Parathyroid adenoma (tissue), 2 donors: ENCODE measurements around the gene NIN.

Source experiments
- H2AFZ ChIP-seq: fragments of 300-600 bp; sonication (generic); one replicate; pipeline ENCODE4 v1.7.0; 2017; ENCODE audit warnings: antibody characterized with exemption, mild to moderate bottlenecking
- H3K27ac ChIP-seq: fragments of 300-600 bp; sonication (generic); one replicate; pipeline ENCODE4 v1.7.0; 2017
- H3K27me3 ChIP-seq: fragments of 300-600 bp; sonication (generic); one replicate; pipeline ENCODE4 v1.7.0; 2017; ENCODE audit warnings: low read length; ENCODE audit not compliant: control insufficient read depth, insufficient read depth
- H3K36me3 ChIP-seq: fragments of 300-600 bp; sonication (generic); one replicate; pipeline ENCODE4 v1.7.0; 2017; ENCODE audit warnings: low read length; ENCODE audit not compliant: control insufficient read depth, insufficient read depth
- H3K4me1 ChIP-seq: fragments of 300-600 bp; sonication (generic); one replicate; pipeline ENCODE4 v1.7.0; 2017; ENCODE audit warnings: control low read depth
- H3K4me2 ChIP-seq: fragments of 300-600 bp; sonication (generic); one replicate; pipeline ENCODE4 v1.7.0; 2017; ENCODE audit warnings: low read length
- H3K4me3 ChIP-seq: fragments of 300-600 bp; sonication (generic); one replicate; pipeline ENCODE4 v1.7.0; 2017; ENCODE audit warnings: low read depth, low read length
- H3K79me2 ChIP-seq: fragments of 300-600 bp; sonication (generic); one replicate; pipeline ENCODE4 v1.7.0; 2017; ENCODE audit warnings: control low read depth
- H3K9ac ChIP-seq: fragments of 300-600 bp; sonication (generic); one replicate; pipeline ENCODE4 v1.7.0; 2017; ENCODE audit warnings: mild to moderate bottlenecking
- H3K9me3 ChIP-seq: fragments of 300-600 bp; sonication (generic); one replicate; pipeline ENCODE4 v1.7.0; 2017; ENCODE audit warnings: low read length; ENCODE audit not compliant: control insufficient read depth
- CTCF ChIP-seq: fragments of 300-600 bp; sonication (generic); IDR thresholded peaks from one replicate; pipeline ENCODE4 v1.7.0; 2017; ENCODE audit warnings: antibody characterized with exemption, mild to moderate bottlenecking
- donor health status: primary hyperparathyroidism.

The NIN gene

DNA sequence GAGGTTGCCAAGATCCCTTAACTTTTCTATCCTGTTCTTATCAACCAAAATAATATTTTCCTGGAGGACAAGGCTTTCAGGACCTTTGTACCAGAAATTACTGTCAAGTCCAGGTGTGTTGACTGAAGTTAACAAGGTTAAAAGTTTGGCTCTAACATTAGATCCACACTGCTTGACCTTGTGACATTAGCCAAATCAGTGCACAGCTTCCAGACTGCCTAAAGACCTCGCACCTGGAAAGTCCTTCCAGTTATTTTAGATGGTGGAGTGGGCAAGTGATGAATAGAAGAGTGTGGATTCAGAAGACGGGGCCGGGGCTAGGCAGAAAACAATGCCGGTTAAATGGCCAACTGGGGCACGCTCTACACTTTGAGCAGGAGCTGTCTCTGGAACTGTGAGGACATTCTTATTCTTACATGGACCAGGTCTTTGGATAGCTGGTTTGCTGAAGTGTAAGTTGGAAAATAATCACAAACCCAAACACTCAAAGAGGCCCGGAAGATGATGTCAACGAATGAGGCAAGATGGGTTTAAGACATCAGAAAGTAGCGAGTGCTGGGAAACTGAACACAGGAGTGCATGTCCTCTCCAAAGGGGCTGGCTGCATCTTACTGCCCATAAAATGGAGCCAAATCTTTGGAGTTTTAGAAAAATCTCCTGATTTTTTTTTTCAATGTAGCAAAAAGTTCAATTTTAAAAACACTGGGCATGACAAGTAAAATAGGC, 56.3 kb downstream of the NIN start:
- H3K4me1 ChIP-seq = no peaks in the 10 kb centered on the region
- H3K36me3 ChIP-seq = no peaks in the 10 kb centered on the region
- no peak overlapping the region for H3K4me2 ChIP-seq
- no peak overlapping the region for H3K27ac ChIP-seq
- no peak for TF ChIP-seq CTCF
- no peak overlapping the region for H3K4me3 ChIP-seq
- H3K9ac ChIP-seq = no peak overlapping the region
- no peaks in the 10 kb centered on the region for H3K27me3 ChIP-seq
- no peaks in the 10 kb centered on the region for H3K79me2 ChIP-seq
- H3K9me3 ChIP-seq = no peaks in the 10 kb centered on the region
- no peak overlapping the region for H2AFZ ChIP-seq

GRCh38 chr14:50773632-50774541, 57.1 kb downstream of the NIN start:
- Histone ChIP-seq H3K9me3 (no peaks in the 10 kb centered on the region), H3K79me2 (no peaks in the 10 kb centered on the region), H3K4me1 (no peaks in the 10 kb centered on the region), H3K4me2 (no peak overlapping the region), H3K4me3 (no peak overlapping the region), H3K9ac (no peak overlapping the region), H2AFZ (no peak overlapping the region), H3K27me3 (no peaks in the 10 kb centered on the region), H3K27ac (no peak overlapping the region), H3K36me3 (no peaks in the 10 kb centered on the region)
- peak; percentile 74 for TF ChIP-seq CTCF

DNA sequence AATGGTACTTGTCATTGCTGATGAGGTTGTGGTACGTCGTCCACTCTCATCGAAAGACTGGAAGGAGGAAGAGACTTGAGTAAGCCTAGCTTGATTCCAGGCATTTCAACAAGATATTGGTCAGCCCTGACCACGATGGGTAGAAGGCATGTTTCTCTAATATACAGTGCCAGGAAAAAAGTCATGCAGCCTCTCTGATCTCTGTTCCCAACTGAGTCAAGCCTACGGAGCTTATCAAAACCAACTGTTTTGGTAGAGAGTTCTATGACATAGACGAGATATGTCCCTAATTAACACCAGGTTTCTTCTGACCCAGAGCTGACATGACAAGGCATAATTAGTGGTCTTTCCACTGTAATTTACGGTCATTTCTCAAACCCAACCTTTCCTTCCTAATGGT, 58.5 kb downstream of the NIN start:
- no peak overlapping the region for H3K4me3 ChIP-seq
- no peak for TF ChIP-seq CTCF
- H3K4me2 ChIP-seq = no peak overlapping the region
- no peak overlapping the region for H2AFZ ChIP-seq
- H3K27me3 ChIP-seq = no peaks in the 10 kb centered on the region
- H3K4me1 ChIP-seq = no peaks in the 10 kb centered on the region
- H3K36me3 ChIP-seq = no peaks in the 10 kb centered on the region
- H3K9me3 ChIP-seq = no peaks in the 10 kb centered on the region
- H3K27ac ChIP-seq = no peak overlapping the region
- no peak overlapping the region for H3K9ac ChIP-seq
- H3K79me2 ChIP-seq = no peaks in the 10 kb centered on the region

GRCh38 chr14:50770586-50770985, 60.4 kb downstream of the NIN start:
- no peak for TF ChIP-seq CTCF
- Histone ChIP-seq H3K27me3 (no peaks in the 10 kb centered on the region), H3K36me3 (no peaks in the 10 kb centered on the region), H3K27ac (no peak overlapping the region), H3K9me3 (no peaks in the 10 kb centered on the region), H3K4me3 (no peak overlapping the region), H3K4me1 (peaks cover 5% of the 10 kb centered on the region), H3K79me2 (no peaks in the 10 kb centered on the region), H3K4me2 (no peak overlapping the region), H3K9ac (no peak overlapping the region), H2AFZ (no peak overlapping the region)
